OCI-LY7 (cell line): ENCODE measurements around the gene KRTAP9-3. TPM values are rescaled to one million over a fixed set of nuclear protein-coding genes. Genes with fewer than 3 reads are reported as not detected.

Experiments used
- BruUV-seq: library from RNA; stranded (reverse); fragments of 400-500 nt; replicated peaks from 2 replicates; lab custom pipeline; 2021; lab: Mats Ljungman, UMichigan
- CTCF ChIA-PET: fragments of 300-600 bp; sonication (Branson Sonifier 250); formaldehyde crosslinking; loops from one replicate; lab custom pipeline; 2022; ENCODE audit warnings: antibody characterized with exemption; ENCODE audit not compliant: unreplicated experiment; lab: Charles Lee
- POLR2A ChIA-PET: fragments of 300-600 bp; sonication (Branson Sonifier 250); formaldehyde crosslinking; loops from one replicate; lab custom pipeline; 2022; ENCODE audit warnings: antibody characterized with exemption; lab: Charles Lee
- DNase-seq: peaks from one replicate; pipeline ENCODE4 v3.0.0-alpha.2; 2015; ENCODE audit warnings: low spot score
- H2AFZ ChIP-seq: fragments of 200-600 bp; sonication (generic), shearing (Covaris generic); 2 replicates; pipeline ENCODE4 v1.6.1; 2014; ENCODE audit warnings: mild to moderate bottlenecking, antibody characterized with exemption, low read length, moderate library complexity
- H3K27ac ChIP-seq: fragments of 200-600 bp; sonication (generic); 2 replicates; pipeline ENCODE4 v1.5.1; 2014; ENCODE audit warnings: mixed run types, low read depth, mild to moderate bottlenecking, moderate library complexity, low read length, inconsistent platforms; ENCODE audit not compliant: poor library complexity, severe bottlenecking
- H3K36me3 ChIP-seq: fragments of 200-600 bp; sonication (generic); 2 replicates; pipeline ENCODE4 v1.6.1; 2014; ENCODE audit warnings: mild to moderate bottlenecking, antibody characterized with exemption, low read length, moderate library complexity, mixed read lengths; ENCODE audit not compliant: insufficient read depth
- H3K4me1 ChIP-seq: fragments of 200-600 bp; sonication (generic); 2 replicates; pipeline ENCODE4 v1.5.1; 2014; ENCODE audit warnings: mild to moderate bottlenecking, low read length; ENCODE audit not compliant: insufficient read depth, poor library complexity, severe bottlenecking
- H3K4me2 ChIP-seq: fragments of 200-600 bp; sonication (generic); 2 replicates; pipeline ENCODE4 v1.6.1; 2014; ENCODE audit warnings: mild to moderate bottlenecking, low read length
- H3K4me3 ChIP-seq: fragments of 200-600 bp; sonication (generic); 2 replicates; pipeline ENCODE4 v1.5.1; 2014; ENCODE audit warnings: mild to moderate bottlenecking, low read depth, low read length; ENCODE audit not compliant: poor library complexity, severe bottlenecking
- H3K79me2 ChIP-seq: fragments of 200-600 bp; sonication (generic); 2 replicates; pipeline ENCODE4 v1.6.1; 2016; ENCODE audit warnings: low read depth, mild to moderate bottlenecking, low read length, moderate library complexity, mixed read lengths; ENCODE audit not compliant: insufficient read depth
- H3K9me2 ChIP-seq: fragments of 200-600 bp; sonication (generic); 2 replicates; pipeline ENCODE4 v1.6.1; 2016; ENCODE audit warnings: mild to moderate bottlenecking, low read length, mixed read lengths; ENCODE audit not compliant: insufficient read depth
- H3K9me3 ChIP-seq: fragments of 200-600 bp; sonication (generic); 2 replicates; pipeline ENCODE4 v1.6.1; 2014; ENCODE audit warnings: mild to moderate bottlenecking, mixed run types, low read length, mixed read lengths
- H4K20me1 ChIP-seq: fragments of 200-600 bp; sonication (generic); 2 replicates; pipeline ENCODE4 v1.6.1; 2014; ENCODE audit warnings: mild to moderate bottlenecking, antibody characterized with exemption, low read length, moderate library complexity, mixed read lengths; ENCODE audit not compliant: insufficient read depth
- EZH2phosphoT487 ChIP-seq: fragments of 200-600 bp; sonication (generic); IDR thresholded peaks from 2 replicates; pipeline ENCODE4 v1.6.1; 2018; ENCODE audit warnings: low read depth, borderline replicate concordance, mild to moderate bottlenecking, mixed run types, antibody characterized with exemption, low read length, moderate library complexity, mixed read lengths
- intact Hi-C: fragments of 100-400 bp; cut with micrococcal nuclease; formaldehyde crosslinking; loops from one replicate; pipeline ENCODE4 v1.10.0; 2022; ENCODE audit not compliant: unreplicated experiment
- total RNA-seq, 2 experiments: library from RNA; depleted of rRNA in 1 of 2; stranded (reverse); fragments of >200 nt in 1 of 2; shearing (Covaris generic) in 1 of 2; gene quantifications; 2 replicates each; pipeline ENCODE4 v1.2.3, GENCODE V29; 2014 to 2022
- TF ChIP-seq, protein P1 (sequence below): fragments of 200-600 bp; sonication (generic); conservative IDR thresholded peaks from 2 replicates; pipeline ENCODE4 v1.5.1; 2014; ENCODE audit warnings: mild to moderate bottlenecking, antibody characterized with exemption, low read length, moderate library complexity, mixed read lengths

Gene KRTAP9-3
- total RNA-seq, 2 experiments from 2014 or later, result not detected

DNA sequence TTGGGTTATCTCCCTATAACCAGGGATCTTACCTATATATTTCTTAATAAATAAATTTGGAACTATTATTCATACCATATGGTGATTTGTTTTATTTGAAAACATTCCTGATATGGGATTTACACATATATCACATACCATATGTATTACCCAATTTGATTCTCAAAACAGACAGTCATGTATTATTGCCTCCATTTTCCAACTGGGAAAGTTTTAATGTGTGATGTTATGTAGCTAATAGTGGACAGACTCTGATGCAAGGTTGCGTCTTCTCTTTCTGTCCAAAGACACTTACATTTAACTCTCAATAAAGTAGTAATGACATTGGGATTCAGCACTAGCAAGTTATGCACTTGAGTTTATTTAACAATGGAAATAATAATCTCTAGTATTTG, 24.0 kb downstream of the KRTAP9-3 start:
- Histone ChIP-seq H3K27ac (no peak overlapping the region), H3K79me2 (no peaks in the 10 kb centered on the region), H3K9me2 (no peaks in the 10 kb centered on the region), H3K4me2 (no peak overlapping the region), H2AFZ (no peak overlapping the region), H3K9me3 (no peaks in the 10 kb centered on the region), H4K20me1 (no peaks in the 10 kb centered on the region), H3K4me1 (no peaks in the 10 kb centered on the region), H3K36me3 (no peaks in the 10 kb centered on the region), H3K4me3 (no peak overlapping the region)
- POLR2A ChIA-PET, result interaction anchor here (0.6 kb wide), 2 partner anchors 54 to 1690 kb away, joined by 3 read pairs; no protein-coding TSS in a partner anchor
- BruUV-seq, result no TSS peak
- no peak for DNase-seq
- intact Hi-C loops, result no loop called here
- TF ChIP-seq, protein P1, sequence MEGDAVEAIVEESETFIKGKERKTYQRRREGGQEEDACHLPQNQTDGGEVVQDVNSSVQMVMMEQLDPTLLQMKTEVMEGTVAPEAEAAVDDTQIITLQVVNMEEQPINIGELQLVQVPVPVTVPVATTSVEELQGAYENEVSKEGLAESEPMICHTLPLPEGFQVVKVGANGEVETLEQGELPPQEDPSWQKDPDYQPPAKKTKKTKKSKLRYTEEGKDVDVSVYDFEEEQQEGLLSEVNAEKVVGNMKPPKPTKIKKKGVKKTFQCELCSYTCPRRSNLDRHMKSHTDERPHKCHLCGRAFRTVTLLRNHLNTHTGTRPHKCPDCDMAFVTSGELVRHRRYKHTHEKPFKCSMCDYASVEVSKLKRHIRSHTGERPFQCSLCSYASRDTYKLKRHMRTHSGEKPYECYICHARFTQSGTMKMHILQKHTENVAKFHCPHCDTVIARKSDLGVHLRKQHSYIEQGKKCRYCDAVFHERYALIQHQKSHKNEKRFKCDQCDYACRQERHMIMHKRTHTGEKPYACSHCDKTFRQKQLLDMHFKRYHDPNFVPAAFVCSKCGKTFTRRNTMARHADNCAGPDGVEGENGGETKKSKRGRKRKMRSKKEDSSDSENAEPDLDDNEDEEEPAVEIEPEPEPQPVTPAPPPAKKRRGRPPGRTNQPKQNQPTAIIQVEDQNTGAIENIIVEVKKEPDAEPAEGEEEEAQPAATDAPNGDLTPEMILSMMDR, result no peak
- TF ChIP-seq EZH2phosphoT487, result no peak
- CTCF ChIA-PET, result no interaction called here

DNA sequence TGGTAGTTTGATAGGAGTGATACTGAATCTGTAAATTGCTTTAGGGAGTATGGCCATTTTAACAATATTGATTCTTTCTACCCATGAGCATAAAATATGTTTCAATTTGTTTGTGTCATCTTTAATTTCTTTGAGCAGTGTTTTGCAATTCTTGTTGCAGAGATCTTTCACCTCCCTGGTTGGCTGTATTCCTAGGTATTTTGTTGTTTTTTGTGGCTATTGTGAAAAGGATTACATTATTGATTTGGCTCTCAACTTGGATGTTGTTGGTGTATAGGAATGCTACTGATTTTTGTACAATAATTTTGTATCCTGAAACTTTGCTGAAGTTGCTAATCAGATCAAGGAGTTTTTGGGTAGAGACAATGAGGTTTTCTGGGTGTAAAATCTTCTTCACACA, 26.2 kb downstream of the KRTAP9-3 start:
- TF ChIP-seq, protein P1, result no peak
- no peak for TF ChIP-seq EZH2phosphoT487

DNA sequence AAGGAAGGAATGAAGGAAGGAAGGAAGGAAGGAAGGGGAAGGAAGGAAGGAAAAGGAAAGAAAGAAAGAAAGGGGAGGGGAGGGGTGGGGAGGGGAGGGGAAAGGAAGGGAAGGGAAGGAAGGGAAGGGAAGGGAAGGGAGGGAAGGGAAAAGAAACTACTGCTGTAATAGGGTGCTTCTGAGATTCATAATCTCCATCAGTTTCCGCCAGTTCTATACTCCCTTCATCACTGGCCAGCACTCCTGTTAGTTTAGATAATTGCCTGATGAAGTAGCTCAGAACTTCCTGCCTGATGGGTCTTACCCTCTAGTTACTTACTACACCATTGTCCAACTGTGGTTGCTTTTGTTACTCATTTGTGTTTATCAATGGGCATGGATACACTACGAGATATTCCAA, 31.0 kb downstream of the KRTAP9-3 start:
- Histone ChIP-seq H2AFZ (no peak overlapping the region), H3K9me3 (no peaks in the 10 kb centered on the region), H3K4me1 (no peaks in the 10 kb centered on the region), H3K36me3 (no peaks in the 10 kb centered on the region), H3K27ac (no peak overlapping the region), H3K4me3 (no peak overlapping the region), H3K79me2 (no peaks in the 10 kb centered on the region), H3K4me2 (no peak overlapping the region), H3K9me2 (no peaks in the 10 kb centered on the region), H4K20me1 (no peaks in the 10 kb centered on the region)
- POLR2A ChIA-PET, result no interaction called here
- intact Hi-C loops, result no loop called here
- TF ChIP-seq, protein P1, result no peak
- no peak for TF ChIP-seq EZH2phosphoT487
- no peak for DNase-seq
- CTCF ChIA-PET, result no interaction called here
- no TSS peak for BruUV-seq

More for the DNA sequence above, 26.2 kb downstream of the KRTAP9-3 start:
- H3K36me3 ChIP-seq, result no peaks in the 10 kb centered on the region
- intact Hi-C loops, result no loop called here
- CTCF ChIA-PET, result no interaction called here
- H3K4me2 ChIP-seq, result no peak overlapping the region
- POLR2A ChIA-PET, result no interaction called here
- no peaks in the 10 kb centered on the region for H3K4me1 ChIP-seq
- BruUV-seq, result no TSS peak
- no peaks in the 10 kb centered on the region for H3K79me2 ChIP-seq
- no peak overlapping the region for H3K4me3 ChIP-seq
- H3K9me3 ChIP-seq, result no peaks in the 10 kb centered on the region
- no peaks in the 10 kb centered on the region for H3K9me2 ChIP-seq
- no peak overlapping the region for H2AFZ ChIP-seq
- H4K20me1 ChIP-seq, result no peaks in the 10 kb centered on the region
- DNase-seq, result no peak
- H3K27ac ChIP-seq, result no peak overlapping the region
